ENCODE measurements around the gene THAP12.

Gene THAP12

DNA sequence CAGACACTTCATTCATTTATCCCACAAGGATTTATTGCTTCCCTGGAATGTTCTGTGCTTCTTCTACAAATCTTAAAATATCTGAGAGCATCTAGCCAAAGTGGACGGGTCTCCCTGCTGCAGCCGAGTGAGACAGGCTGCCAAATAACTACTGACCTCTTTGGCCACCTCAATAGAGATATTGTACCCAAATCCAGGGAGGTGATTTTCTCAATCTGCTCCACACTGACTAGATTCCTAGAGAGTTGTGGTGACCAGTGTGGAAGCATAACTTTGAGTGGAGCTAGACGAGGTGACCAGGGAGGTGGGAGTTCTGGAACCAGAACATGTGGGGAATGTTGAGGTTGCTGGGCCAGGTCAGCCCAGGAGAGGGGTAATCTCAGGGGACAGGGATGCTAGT is 77.5 kb downstream of the THAP12 start:
- no peak for DNase-seq (ENCODE audit: low read depth in 2 of 3, low spot score in 2 of 3)

DNA sequence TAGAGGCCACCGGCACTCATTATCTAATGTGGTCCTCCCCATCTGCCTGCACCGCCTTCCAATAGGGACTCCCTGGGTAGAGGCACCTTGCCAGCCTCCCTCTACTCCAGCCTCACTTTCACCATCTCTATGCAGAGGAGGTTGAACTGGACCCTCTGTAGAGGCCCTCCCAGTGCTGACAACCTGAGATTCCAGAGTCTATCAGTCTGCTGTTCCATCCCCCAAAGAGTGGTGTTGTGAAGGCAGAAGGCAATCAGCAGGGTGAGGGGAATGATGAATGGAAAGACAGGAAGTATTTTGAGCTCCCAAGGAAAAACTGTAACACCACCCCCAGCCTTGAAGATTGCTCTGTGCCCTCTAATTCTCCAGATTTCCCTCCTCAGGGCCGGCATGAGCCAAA is 77.9 kb downstream of the THAP12 start:
- no peak for DNase-seq (ENCODE audit: low read depth in 2 of 3, low spot score in 2 of 3)
